GM18951 (cell line): ENCODE data around the gene FOXI2.

Experiments
- POLR2A ChIP-seq: IDR thresholded peaks from 4 replicates; pipeline ENCODE4 v1.6.1; 2011; ENCODE audit warnings: mild to moderate bottlenecking; ENCODE audit not compliant: insufficient read length, insufficient read depth; ENCODE audit errors: extremely low read depth
- in situ Hi-C: fragments of 300-500 bp; cut with MboI; formaldehyde crosslinking; loops from one replicate; pipeline ENCODE4 v1.12.0; 2022; ENCODE audit warnings: low sequenced_read_pairs, mixed read lengths, inconsistent platforms; ENCODE audit not compliant: unreplicated experiment

The FOXI2 gene

GRCh38 chr10:127736915-127737562 is at the start of gene FOXI2:
FOXI2 (plus strand) TSS chr10:127737185; CDS start chr10:127737274, 89 bp downstream.
- in situ Hi-C loops = no loop called here
- TF ChIP-seq POLR2A = no peak

GRCh38 chr10:127687548-127687947 is 49.4 kb upstream of the FOXI2 start:
- no peak for TF ChIP-seq POLR2A
- in situ Hi-C loops = no loop called here

DNA sequence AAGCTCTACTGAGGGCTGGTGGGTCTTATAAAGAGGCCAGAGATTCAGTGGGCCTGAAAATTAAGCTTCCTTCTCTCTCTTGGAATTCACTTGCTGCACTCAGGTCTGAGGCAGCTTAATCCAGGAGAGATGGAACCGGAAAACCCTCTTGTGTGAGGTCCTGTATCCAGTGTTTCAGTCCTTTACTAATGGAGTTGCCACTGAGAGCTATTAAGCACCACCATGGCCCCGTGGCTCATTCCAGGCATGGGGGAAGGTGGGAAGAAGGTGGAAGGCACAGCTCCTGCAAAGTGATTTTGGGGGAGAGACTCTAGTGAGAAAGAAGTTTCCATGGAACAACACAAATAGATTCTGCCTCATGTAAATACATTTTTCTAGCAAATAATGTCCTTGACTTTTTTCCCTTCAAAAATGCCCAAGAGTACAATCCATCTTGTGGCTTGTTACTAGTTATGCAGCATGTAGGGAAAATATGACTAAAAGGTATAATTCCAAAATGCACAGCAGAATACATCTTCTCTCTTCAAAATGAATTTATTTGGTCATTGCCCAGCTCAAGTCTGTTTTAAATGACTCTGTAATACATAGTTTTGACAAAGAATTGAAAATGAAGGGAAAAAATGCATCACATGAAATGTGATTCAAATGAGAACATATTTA is 46.7 kb upstream of the FOXI2 start:
- TF ChIP-seq POLR2A = no peak
- in situ Hi-C loops = no loop called here

GRCh38 chr10:127694580-127695193 is 42.3 kb upstream of the FOXI2 start:
- TF ChIP-seq POLR2A = no peak
- in situ Hi-C loops = no loop called here

DNA sequence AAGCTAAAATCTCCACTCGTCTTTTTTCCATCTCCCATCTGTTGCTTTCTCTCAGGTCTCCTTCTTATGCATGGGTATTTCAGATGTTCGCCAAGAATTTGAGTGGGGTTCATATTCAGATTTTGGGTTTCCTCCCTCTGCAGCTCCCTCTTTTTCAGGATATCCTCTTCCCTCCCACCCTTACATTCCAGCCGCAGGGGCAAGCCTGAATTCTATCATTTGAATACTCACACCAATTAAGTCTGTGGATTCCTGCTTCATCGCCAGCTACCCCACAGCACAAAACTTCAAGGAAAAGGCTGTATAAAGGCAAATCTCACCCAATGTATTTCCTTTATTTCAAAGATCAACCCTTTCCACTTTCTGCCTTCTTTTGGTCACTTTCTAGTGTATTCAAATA is 41.6 kb upstream of the FOXI2 start:
- TF ChIP-seq POLR2A = no peak
- in situ Hi-C loops = no loop called here

DNA sequence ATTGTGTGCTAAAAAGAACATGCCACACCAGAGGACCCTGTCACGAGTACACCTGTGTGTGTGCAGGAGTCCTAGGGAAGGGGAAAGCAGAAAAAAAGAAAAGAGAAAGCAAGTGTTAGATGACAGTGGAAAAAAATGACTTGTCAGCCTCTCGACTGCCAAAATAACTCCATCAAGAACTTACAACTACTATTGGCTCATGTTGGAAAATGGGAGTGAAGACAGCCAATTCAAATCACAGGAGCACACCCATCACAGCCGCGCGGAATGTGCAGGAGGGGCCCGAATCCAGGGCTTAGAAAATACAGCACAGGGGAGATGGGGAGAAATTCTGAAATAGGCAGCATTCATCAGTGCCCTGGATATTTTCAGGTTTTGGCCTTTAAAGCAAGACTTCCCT is 38.1 kb upstream of the FOXI2 start:
- in situ Hi-C loops = no loop called here

DNA sequence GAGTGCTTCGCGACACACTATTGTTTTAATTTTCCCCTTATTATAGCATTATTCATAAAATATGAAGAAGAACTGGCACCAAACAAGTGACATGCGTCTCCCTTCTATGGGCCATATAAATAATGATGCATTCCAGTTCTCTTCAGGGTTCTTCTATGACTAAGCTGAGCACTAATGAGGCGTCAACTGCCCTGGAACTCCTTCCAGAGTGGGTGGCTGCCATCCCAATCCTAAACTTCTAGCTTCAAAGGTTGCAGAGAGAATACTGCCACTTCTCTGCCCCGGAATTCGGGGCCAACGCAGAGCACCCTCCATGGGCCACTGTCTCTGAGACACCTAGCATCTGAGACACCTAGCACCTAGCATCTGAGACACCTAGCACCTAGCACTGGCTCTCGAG is 37.7 kb upstream of the FOXI2 start:
- in situ Hi-C loops = no loop called here
- no peak for TF ChIP-seq POLR2A

More for the DNA sequence above, 38.1 kb upstream of the FOXI2 start:
- TF ChIP-seq POLR2A = no peak

DNA sequence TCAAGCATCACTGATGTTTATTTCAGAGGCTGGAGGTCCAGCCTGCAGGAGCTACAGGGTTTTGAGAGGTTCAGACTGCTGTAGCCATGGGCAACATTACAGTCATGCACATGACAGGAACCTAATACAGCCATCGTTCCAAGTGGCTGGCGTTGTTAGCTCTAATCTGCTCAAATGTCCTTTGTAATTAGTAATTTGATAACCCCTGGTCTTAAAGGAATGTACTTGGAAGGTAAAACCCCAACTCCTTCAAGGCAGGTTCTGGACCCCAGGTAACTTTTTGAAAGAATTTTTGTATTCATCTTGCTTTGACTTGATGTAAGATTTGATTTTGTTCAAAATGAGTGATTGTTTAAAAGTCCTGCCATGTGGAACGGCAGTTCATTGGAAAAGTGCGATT is 34.7 kb upstream of the FOXI2 start:
- in situ Hi-C loops = no loop called here
- no peak for TF ChIP-seq POLR2A

DNA sequence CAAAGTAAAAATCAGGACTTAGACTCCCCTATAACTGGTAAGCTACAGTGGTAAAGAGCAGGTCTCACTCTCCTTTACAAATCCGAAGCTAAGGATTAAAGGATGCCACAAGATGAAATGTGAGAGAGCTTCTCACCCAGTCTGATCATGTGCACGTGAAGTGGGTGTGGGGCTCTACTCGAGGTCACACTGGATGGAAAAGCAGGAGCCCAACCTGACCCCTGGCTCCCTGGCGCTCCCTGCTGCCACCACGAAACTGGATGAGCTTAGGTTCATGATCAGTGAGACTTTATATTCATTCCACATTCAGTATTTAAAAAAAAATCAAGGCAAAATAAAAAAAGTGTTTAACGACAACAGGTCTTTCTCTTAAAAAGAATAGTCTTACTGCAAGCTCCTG is 21.7 kb upstream of the FOXI2 start:
- in situ Hi-C loops = no loop called here

DNA sequence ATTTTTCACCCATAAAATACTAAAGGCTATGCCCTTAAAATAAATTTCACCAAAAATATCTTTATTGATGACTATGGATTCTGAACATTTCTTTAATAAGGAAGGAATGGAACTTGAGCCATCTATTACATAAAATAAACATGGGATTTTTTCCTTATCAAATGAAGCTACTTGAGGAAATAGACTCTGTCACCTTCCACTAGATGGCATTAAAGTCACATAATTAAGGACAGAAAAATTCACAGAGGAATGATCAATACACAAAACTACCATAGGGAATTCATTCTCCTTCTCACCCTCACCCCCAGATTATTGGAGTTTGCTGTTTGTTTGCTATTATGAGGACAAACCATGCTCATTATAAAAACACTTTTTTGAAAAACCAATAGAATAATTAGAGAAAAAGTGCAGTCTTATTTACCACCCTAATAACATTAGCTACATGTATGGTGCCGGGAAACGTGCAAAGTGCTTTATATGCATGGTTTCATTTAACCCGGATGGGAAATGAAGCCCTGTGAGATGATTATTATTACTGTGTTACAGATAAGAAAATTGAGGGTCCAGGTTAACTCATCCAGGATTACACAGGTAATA is 21.1 kb upstream of the FOXI2 start:
- in situ Hi-C loops = no loop called here
- no peak for TF ChIP-seq POLR2A

More for the DNA sequence above, 21.7 kb upstream of the FOXI2 start:
- no peak for TF ChIP-seq POLR2A

DNA sequence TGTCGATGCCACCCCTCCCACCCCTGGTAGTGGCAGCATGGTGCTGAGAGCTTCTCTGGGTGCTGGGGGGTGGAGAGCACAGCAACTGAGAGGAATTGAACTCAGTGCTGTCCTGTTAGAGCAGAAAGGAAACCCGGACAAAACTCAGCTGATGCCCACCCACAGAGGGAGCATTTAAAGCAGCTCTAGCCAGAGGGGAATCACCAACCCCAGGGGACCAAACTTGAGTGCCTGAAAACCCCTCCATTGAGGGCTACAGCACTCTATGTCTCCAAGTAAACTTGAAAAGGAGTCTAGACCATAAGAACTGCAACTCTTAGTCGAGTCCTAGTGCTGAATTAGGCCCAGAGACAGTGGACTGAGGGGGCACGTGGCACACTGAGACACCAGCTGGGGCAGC is 16.8 kb upstream of the FOXI2 start:
- in situ Hi-C loops = no loop called here
- no peak for TF ChIP-seq POLR2A

DNA sequence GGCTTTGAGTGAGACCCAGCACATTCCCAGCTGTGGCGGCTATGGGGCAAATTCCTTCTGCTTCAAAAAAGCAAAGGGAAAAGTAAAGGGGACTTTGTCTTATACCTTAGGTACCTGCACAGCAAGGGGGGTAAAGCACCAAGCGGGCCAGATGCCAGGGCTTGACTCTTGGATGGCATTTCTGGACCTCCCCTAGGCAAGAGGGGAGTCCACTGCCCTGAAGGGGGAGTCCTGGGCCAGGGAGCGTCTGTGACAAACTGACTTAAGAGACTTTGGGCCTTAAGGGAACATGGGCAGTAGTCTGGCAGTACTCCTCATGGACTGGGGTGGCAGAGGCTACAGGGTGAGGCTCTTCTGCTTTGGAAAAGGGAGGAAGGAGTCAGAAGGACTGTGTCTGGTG is 16.1 kb upstream of the FOXI2 start:
- TF ChIP-seq POLR2A = no peak
- in situ Hi-C loops = no loop called here

GRCh38 chr10:127734753-127735152 is 2.2 kb upstream of the FOXI2 start:
- in situ Hi-C loops = no loop called here
- no peak for TF ChIP-seq POLR2A
